ENCODE measurements around the gene SHROOM4.

Gene SHROOM4

GRCh38 chrX:50629774-50630173 lies 184.2 kb downstream of the SHROOM4 start:
- H3K4me3 ChIP-seq (ENCODE audit: low read depth, low read length) = no peak overlapping the region
- DNase-seq (ENCODE audit: low read depth, low spot score) = no peak
- in situ Hi-C loops (cut with HindIII; ENCODE audit: low sequenced_read_pairs) = no loop called here
- no peak for TF ChIP-seq CTCF (IDR thresholded peaks at IDR 0.05; ENCODE audit: low read depth, low read length)

DNA sequence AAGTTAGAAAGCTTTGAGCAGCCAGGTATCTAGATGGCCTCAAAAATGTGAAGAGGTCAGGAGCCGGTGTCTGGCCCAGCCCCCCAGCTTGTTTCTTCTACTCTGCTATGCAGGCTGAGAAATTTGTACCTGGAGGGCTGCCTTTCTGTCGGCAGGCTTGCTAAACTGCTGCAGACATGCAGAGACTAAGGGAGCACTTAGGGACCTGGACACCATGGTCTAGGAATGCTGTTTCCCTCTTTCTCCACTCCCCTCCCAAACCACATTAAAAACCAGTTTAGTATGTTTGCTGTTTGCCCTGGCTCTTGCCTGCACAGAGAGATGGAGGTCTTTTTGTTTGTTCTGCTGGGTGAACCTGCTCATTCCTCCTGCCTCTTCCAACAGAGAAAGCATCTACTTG lies 186.3 kb downstream of the SHROOM4 start:
- DNase-seq (ENCODE audit: low read depth, low spot score) = no peak
- no peak overlapping the region for H3K4me3 ChIP-seq (ENCODE audit: low read depth, low read length)
- no peak for TF ChIP-seq CTCF (IDR thresholded peaks at IDR 0.05; ENCODE audit: low read depth, low read length)
- in situ Hi-C loops (cut with HindIII; ENCODE audit: low sequenced_read_pairs) = no loop called here

- TF ChIP-seq CTCF (IDR thresholded peaks at IDR 0.05; ENCODE audit: low read depth, low read length) = no peak
- DNase-seq (ENCODE audit: low read depth, low spot score) = no peak
- H3K4me3 ChIP-seq (ENCODE audit: low read depth, low read length) = no peak overlapping the region
- in situ Hi-C loops (cut with HindIII; ENCODE audit: low sequenced_read_pairs) = no loop called here
These were observed 187.6 kb downstream of the SHROOM4 start for GRCh38 chrX:50626432-50626831.

GRCh38 chrX:50622751-50623150 lies 191.2 kb downstream of the SHROOM4 start:
- no peak for TF ChIP-seq CTCF (IDR thresholded peaks at IDR 0.05; ENCODE audit: low read depth, low read length)
- DNase-seq (ENCODE audit: low read depth, low spot score) = no peak
- H3K4me3 ChIP-seq (ENCODE audit: low read depth, low read length) = no peak overlapping the region
- in situ Hi-C loops (cut with HindIII; ENCODE audit: low sequenced_read_pairs) = no loop called here

DNA sequence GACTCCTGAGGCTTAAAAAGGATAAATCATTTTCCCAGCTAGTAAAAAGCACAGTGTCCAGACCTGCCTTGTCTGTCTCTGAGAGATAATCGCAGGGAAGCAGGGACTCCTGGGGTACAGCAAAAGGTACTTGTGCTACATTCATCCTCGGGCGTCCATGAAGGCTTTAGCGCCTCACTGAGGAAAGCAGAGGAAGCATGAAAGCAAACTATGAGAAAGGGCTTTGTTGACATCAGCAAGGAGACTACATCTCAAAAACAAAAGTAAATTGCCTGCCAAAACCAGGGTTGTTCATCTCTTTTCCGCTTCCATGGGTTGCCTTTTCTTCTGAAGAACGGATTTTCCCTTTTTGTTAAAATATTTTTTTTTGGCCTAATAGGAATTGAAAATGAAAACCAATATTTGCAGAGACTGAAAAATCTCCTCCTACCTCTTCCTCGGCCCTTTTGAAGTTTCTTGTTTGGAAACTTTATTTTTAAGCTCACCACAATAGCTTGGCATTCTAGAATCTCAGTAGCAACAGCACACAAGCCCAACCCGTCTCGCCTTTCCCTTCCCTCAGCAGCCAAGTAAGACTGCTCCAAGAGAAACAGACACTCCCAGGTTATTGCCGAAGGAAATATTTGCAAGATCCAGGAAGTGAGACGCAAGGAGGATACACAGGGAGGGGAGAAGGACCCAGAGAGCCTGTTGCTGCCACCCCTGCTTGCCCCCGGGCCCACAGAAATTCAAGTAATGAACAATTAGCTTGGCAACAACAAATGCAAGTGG lies 195.0 kb downstream of the SHROOM4 start:
- in situ Hi-C loops (cut with HindIII; ENCODE audit: low sequenced_read_pairs) = no loop called here
- DNase-seq (ENCODE audit: low read depth, low spot score) = no peak
- H3K4me3 ChIP-seq (ENCODE audit: low read depth, low read length) = no peak overlapping the region
- TF ChIP-seq CTCF (IDR thresholded peaks at IDR 0.05; ENCODE audit: low read depth, low read length) = no peak

DNA sequence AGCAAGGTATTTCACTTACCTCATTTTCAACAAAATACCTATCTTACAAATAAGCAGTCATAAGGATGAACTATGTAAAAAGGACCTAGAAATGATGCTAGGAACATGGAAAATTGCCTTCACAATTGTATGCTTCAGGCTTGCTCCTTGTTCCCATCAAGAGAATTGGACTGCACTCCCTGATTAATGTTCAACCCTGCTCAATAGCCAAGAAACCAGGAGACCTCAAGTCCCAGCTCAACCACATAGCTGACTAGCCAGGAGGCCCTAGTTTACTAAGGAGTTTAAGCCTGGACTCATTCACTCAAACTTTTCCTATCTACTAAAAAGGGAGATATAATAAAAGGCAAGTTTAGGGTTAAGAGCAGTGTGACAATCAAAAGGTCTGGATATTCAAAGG lies 196.8 kb downstream of the SHROOM4 start:
- no peak overlapping the region for H3K4me3 ChIP-seq (ENCODE audit: low read depth, low read length)
- in situ Hi-C loops (cut with HindIII; ENCODE audit: low sequenced_read_pairs) = no loop called here
- no peak for DNase-seq (ENCODE audit: low read depth, low spot score)
- no peak for TF ChIP-seq CTCF (IDR thresholded peaks at IDR 0.05; ENCODE audit: low read depth, low read length)
